GM19240 (cell line): ENCODE data around the gene AGMO.

Experiments
- DNase-seq: peaks from one replicate; pipeline ENCODE4 v3.0.0; 2011; ENCODE audit warnings: low spot score; ENCODE audit not compliant: insufficient read length

Gene AGMO

GRCh38 chr7:15236952-15237351, 324.9 kb downstream of the AGMO start:
- no peak for DNase-seq

- no peak for DNase-seq
Measured at GRCh38 chr7:15234431-15234830, 327.4 kb downstream of the AGMO start.

GRCh38 chr7:15228831-15229230, 333.0 kb downstream of the AGMO start:
- no peak for DNase-seq

- no peak for DNase-seq
Measured at GRCh38 chr7:15225981-15226380, 335.8 kb downstream of the AGMO start.

GRCh38 chr7:15219758-15220157, 342.1 kb downstream of the AGMO start:
- DNase-seq: no peak

- no peak for DNase-seq
Measured at GRCh38 chr7:15218261-15218660, 343.6 kb downstream of the AGMO start.

GRCh38 chr7:15215616-15216015, 346.2 kb downstream of the AGMO start:
- DNase-seq: no peak

- DNase-seq: no peak
Measured at GRCh38 chr7:15214976-15215375, 346.8 kb downstream of the AGMO start.

- DNase-seq: no peak
Measured at GRCh38 chr7:15213093-15213492, 348.7 kb downstream of the AGMO start.

GRCh38 chr7:15209429-15209828, 352.4 kb downstream of the AGMO start:
- no peak for DNase-seq

- DNase-seq: no peak
Measured at GRCh38 chr7:15204421-15204820, 357.4 kb downstream of the AGMO start.

- DNase-seq: no peak
Measured at GRCh38 chr7:15199482-15199881, 362.3 kb downstream of the AGMO start.

- DNase-seq: no peak
Measured at GRCh38 chr7:15197042-15197977, 364.5 kb downstream of the AGMO start.

GRCh38 chr7:15178065-15178464, 383.8 kb downstream of the AGMO start:
- no peak for DNase-seq

GRCh38 chr7:15176089-15176488, 385.7 kb downstream of the AGMO start:
- no peak for DNase-seq

GRCh38 chr7:15175152-15175551, 386.7 kb downstream of the AGMO start:
- DNase-seq: no peak

GRCh38 chr7:15174485-15174884, 387.3 kb downstream of the AGMO start:
- DNase-seq: no peak

- DNase-seq: no peak
Measured at GRCh38 chr7:15168489-15168888, 393.3 kb downstream of the AGMO start.

- DNase-seq: no peak
Measured at GRCh38 chr7:15167912-15168311, 393.9 kb downstream of the AGMO start.

GRCh38 chr7:15166620-15167019, 395.2 kb downstream of the AGMO start:
- DNase-seq: no peak

- DNase-seq: no peak
Measured at GRCh38 chr7:15159261-15159660, 402.6 kb downstream of the AGMO start.

- DNase-seq: no peak
Measured at GRCh38 chr7:15158141-15158810, 403.5 kb downstream of the AGMO start.
